ENCODE data around the gene SNX21. TPM values are rescaled to one million over a fixed set of nuclear protein-coding genes. Genes with fewer than 3 reads are reported as not detected.

Gene SNX21
- total RNA-seq, 1 experiment from 2014 or later = 25.7 TPM

- Histone ChIP-seq H3K4me3 (ENCODE audit: low read depth in 2 of 2, low read length in 2 of 2) (no peak overlapping the region), H3K27me3 (ENCODE audit: control insufficient read depth, insufficient read depth, low read length) (no peaks in the 10 kb centered on the region), H3K4me1 (ENCODE audit: control insufficient read depth, insufficient read depth, low read length) (peaks cover 13% of the 10 kb centered on the region), H3K27ac (ENCODE audit: low read length) (no peak overlapping the region), H3K9me3 (ENCODE audit: control insufficient read depth, insufficient read depth, low read depth, low read length) (no peaks in the 10 kb centered on the region), H3K36me3 (ENCODE audit: control insufficient read depth, insufficient read depth, low read length) (peaks cover 2% of the 10 kb centered on the region; the same call in 1 of the 2 replicates)
- no TSS peak for BruUV-seq (replicated peaks)
- CTCF ChIA-PET = no interaction called here
- POLR2A ChIA-PET = no interaction called here
- TF ChIP-seq SIN3A (IDR thresholded peaks at IDR 0.05; ENCODE audit: borderline replicate concordance, insufficient read depth, low read depth, low read length) = no peak
- TF ChIP-seq POLR2AphosphoS5 (IDR thresholded peaks at IDR 0.05; ENCODE audit: low read depth, low read length) = no peak
- no peak for TF ChIP-seq CTCF (IDR thresholded peaks at IDR 0.05)
- TF ChIP-seq TCF7L2 (IDR thresholded peaks at IDR 0.05; ENCODE audit: low read depth, low read length) = no peak
- intact Hi-C loops (cut with micrococcal nuclease; ENCODE audit: unreplicated experiment) = no loop called here
- in situ Hi-C loops (cut with HindIII; ENCODE audit: low pct_unique_long_range_greater_than_20kb, low sequenced_read_pairs) = no loop called here
- ATAC-seq (no peak; the same call in 1 of the 2 replicates), DNase-seq (ENCODE audit: low read depth, low spot score) (no peak)
These were observed 7.2 kb downstream of the SNX21 start for GRCh38 chr20:45840700-45841198.

GRCh38 chr20:45841407-45842129 lies 8.0 kb downstream of the SNX21 start:
- POLR2A ChIA-PET = no interaction called here
- H3K4me3 ChIP-seq (ENCODE audit: low read depth in 2 of 2, low read length in 2 of 2) = no peak overlapping the region
- no peaks in the 10 kb centered on the region for H3K9me3 ChIP-seq (ENCODE audit: control insufficient read depth, insufficient read depth, low read depth, low read length)
- H3K36me3 ChIP-seq (ENCODE audit: control insufficient read depth, insufficient read depth, low read length) = peaks cover 2% of the 10 kb centered on the region; the same call in 1 of the 2 replicates
- no peaks in the 10 kb centered on the region for H3K27me3 ChIP-seq (ENCODE audit: control insufficient read depth, insufficient read depth, low read length)
- peaks cover 11% of the 10 kb centered on the region for H3K4me1 ChIP-seq (ENCODE audit: control insufficient read depth, insufficient read depth, low read length)
- in situ Hi-C loops (cut with HindIII; ENCODE audit: low pct_unique_long_range_greater_than_20kb, low sequenced_read_pairs) (no loop called here), intact Hi-C loops (cut with micrococcal nuclease; ENCODE audit: unreplicated experiment) (no loop called here)
- BruUV-seq (replicated peaks) = no TSS peak
- no peak overlapping the region for H3K27ac ChIP-seq (ENCODE audit: low read length)
- CTCF ChIA-PET = no interaction called here
- no peak for TF ChIP-seq POLR2AphosphoS5 (IDR thresholded peaks at IDR 0.05; ENCODE audit: low read depth, low read length)
- no peak for TF ChIP-seq TCF7L2 (IDR thresholded peaks at IDR 0.05; ENCODE audit: low read depth, low read length)
- TF ChIP-seq REST (IDR thresholded peaks at IDR 0.05; ENCODE audit: insufficient read depth in 1 of 2, low read depth in 2 of 2, low read length in 1 of 2) = no peak
- TF ChIP-seq SIN3A (IDR thresholded peaks at IDR 0.05; ENCODE audit: borderline replicate concordance, insufficient read depth, low read depth, low read length) = no peak
- no peak for DNase-seq (ENCODE audit: low read depth, low spot score)
- ATAC-seq = peak; percentile 33

Measured in Panc1 (cell line).